HCT116 (cell line): ENCODE results near the gene WDR64. TPM values are rescaled to one million over a fixed set of nuclear protein-coding genes. Genes with fewer than 3 reads are reported as not detected.
A peak's percentile ranks its signal among the peaks of the same experiment; 100 is the strongest.

ENCODE experiments used
- ATAC-seq: fragments of 200-7000 bp; cut with Tn5 transposase; 2 replicates; pipeline ENCODE4 v1.9.1; 2020; ENCODE audit warnings: mild to moderate bottlenecking, moderate library complexity
- BruUV-seq: library from RNA; stranded (reverse); fragments of 400-500 nt; replicated peaks from 2 replicates; lab custom pipeline; 2021; lab: Mats Ljungman, UMichigan
- CTCF ChIA-PET: fragments of 300-600 bp; sonication (Branson Sonifier 250); formaldehyde crosslinking; loops from one replicate; lab custom pipeline; 2021; ENCODE audit warnings: antibody characterized with exemption; lab: Charles Lee
- POLR2A ChIA-PET: fragments of 300-600, 350-600 bp; sonication (Branson Sonifier 250); formaldehyde crosslinking; loops from one replicate; lab custom pipeline; 2021; ENCODE audit warnings: antibody characterized with exemption; lab: Charles Lee
- RAD21 ChIA-PET, 2 experiments: fragments of 300-600 bp; sonication (Branson Sonifier 250); formaldehyde crosslinking; loops; one replicate each; lab custom pipeline; 2023; ENCODE audit warnings: low total read pairs in 2 of 2; ENCODE audit not compliant: uncharacterized antibody in 2 of 2, unreplicated experiment in 2 of 2, low non-redundant PET in 1 of 2; lab: Charles Lee
- DNase-seq: peaks from one replicate; pipeline ENCODE4 v3.0.0-alpha.2; 2010; ENCODE audit warnings: low read depth, low spot score
- H2AFZ ChIP-seq: fragments of 200-600 bp; shearing (Covaris generic), sonication (generic); 2 replicates; pipeline ENCODE4 v1.6.1; 2017; ENCODE audit warnings: low read depth, mixed run types, mixed read lengths, antibody characterized with exemption, low read length; ENCODE audit not compliant: poor library complexity, severe bottlenecking
- H3K27ac ChIP-seq: 2 replicates; pipeline ENCODE4 v1.5.1; 2012; ENCODE audit warnings: low read depth, low read length
- H3K27me3 ChIP-seq: fragments of 200-600 bp; sonication (generic); 2 replicates; pipeline ENCODE4 v1.6.1; 2016; ENCODE audit warnings: mixed run types, low read length, mixed read lengths; ENCODE audit not compliant: insufficient read depth
- H3K36me3 ChIP-seq, 2 experiments: fragments of 200-500 bp in 1 of 2; fragments of 200-600 bp in 1 of 2; sonication (Bioruptor generic) in 1 of 2; sonication (generic) in 1 of 2; 2 replicates each; pipeline versions ENCODE4 v1.5.1 to v1.6.1; 2014 to 2016; ENCODE audit warnings: low read length in 2 of 2, inconsistent platforms in 1 of 2, mixed read lengths in 1 of 2, mixed run types in 1 of 2; ENCODE audit not compliant: insufficient read depth in 2 of 2, control insufficient read depth in 1 of 2
- H3K4me1 ChIP-seq, 2 experiments: fragments of 200-600 bp in 1 of 2; sonication (generic) in 1 of 2; 2 replicates each; pipeline versions ENCODE4 v1.5.1 to v1.6.1; 2012 to 2017; ENCODE audit warnings: low read length in 2 of 2, inconsistent platforms in 1 of 2, mild to moderate bottlenecking in 1 of 2, mixed read lengths in 1 of 2, mixed run types in 1 of 2, moderate library complexity in 1 of 2; ENCODE audit not compliant: insufficient read depth in 2 of 2, control insufficient read depth in 1 of 2
- H3K4me2 ChIP-seq: fragments of 200-600 bp; sonication (generic); 2 replicates; pipeline ENCODE4 v1.6.1; 2017; ENCODE audit warnings: mixed run types, low read length, mixed read lengths
- H3K4me3 ChIP-seq, 2 experiments: fragments of 200-600 bp in 1 of 2; sonication (generic) in 1 of 2; replicated peaks in 1 of 2; 2 replicates each; pipeline ENCODE4 v1.5.1; 2011 to 2016; ENCODE audit warnings: low read length in 2 of 2, control low read depth in 1 of 2, low read depth in 1 of 2, mild to moderate bottlenecking in 1 of 2, mixed read lengths in 1 of 2, mixed run types in 1 of 2
- H3K79me2 ChIP-seq: fragments of 200-600 bp; sonication (generic); 2 replicates; pipeline ENCODE4 v1.6.1; 2017; ENCODE audit warnings: mild to moderate bottlenecking, mixed run types, low read length, moderate library complexity, mixed read lengths; ENCODE audit not compliant: insufficient read depth
- H3K9ac ChIP-seq: fragments of 200-600 bp; sonication (generic); 2 replicates; pipeline ENCODE4 v1.6.1; 2016; ENCODE audit warnings: low read length, mixed read lengths
- H3K9me2 ChIP-seq: fragments of 200-600 bp; sonication (generic), shearing (Covaris generic); 2 replicates; pipeline ENCODE4 v1.6.1; 2017; ENCODE audit warnings: mixed run types, mild to moderate bottlenecking, moderate library complexity; ENCODE audit not compliant: insufficient read depth
- H3K9me3 ChIP-seq, 2 experiments: fragments of 200-500 bp in 1 of 2; fragments of 200-600 bp in 1 of 2; sonication (Bioruptor generic) in 1 of 2; sonication (generic) in 1 of 2; 2 replicates each; pipeline ENCODE4 v1.6.1; 2014 to 2017; ENCODE audit warnings: low read length in 2 of 2, mixed read lengths in 2 of 2, inconsistent platforms in 1 of 2, low read depth in 1 of 2, mild to moderate bottlenecking in 1 of 2, mixed run types in 1 of 2, moderate library complexity in 1 of 2; ENCODE audit not compliant: control insufficient read depth in 1 of 2, insufficient read depth in 1 of 2
- H4K20me1 ChIP-seq: fragments of 200-600 bp; sonication (generic), shearing (Covaris generic); 2 replicates; pipeline ENCODE4 v1.6.1; 2017; ENCODE audit warnings: mixed run types, mild to moderate bottlenecking, moderate library complexity; ENCODE audit not compliant: insufficient read depth
- ATF3 ChIP-seq: IDR thresholded peaks from 2 replicates; pipeline ENCODE4 v1.6.1; 2012
- CBX3 ChIP-seq: IDR thresholded peaks from 2 replicates; pipeline ENCODE4 v1.6.1; 2012; ENCODE audit warnings: low read depth
- CEBPB ChIP-seq: IDR thresholded peaks from 2 replicates; pipeline ENCODE4 v1.6.1; 2012; ENCODE audit warnings: low read depth
- CTCF ChIP-seq, 3 experiments: fragments of 200-600 bp in 1 of 3; sonication (generic) in 1 of 3; IDR thresholded peaks in 2 of 3; conservative IDR thresholded peaks in 1 of 3; 2 replicates each; pipeline ENCODE4 v1.5.1; 2012 to 2017; ENCODE audit warnings: low read depth in 2 of 3, low read length in 2 of 3, antibody characterized with exemption in 1 of 3, borderline replicate concordance in 1 of 3, control low read depth in 1 of 3, mild to moderate bottlenecking in 1 of 3, mixed read lengths in 1 of 3, mixed run types in 1 of 3, moderate library complexity in 1 of 3; ENCODE audit not compliant: insufficient read depth in 1 of 3
- ELF1 ChIP-seq: IDR thresholded peaks from 2 replicates; pipeline ENCODE4 v1.6.1; 2012; ENCODE audit warnings: low read depth, borderline replicate concordance
- EZH2 ChIP-seq: fragments of 200-600 bp; sonication (generic); IDR thresholded peaks from 2 replicates; pipeline ENCODE4 v1.6.1; 2017; ENCODE audit warnings: antibody characterized with exemption, mixed run types
- JUND ChIP-seq: IDR thresholded peaks from 2 replicates; pipeline ENCODE4 v1.6.1; 2012
- POLR2A ChIP-seq: IDR thresholded peaks from 2 replicates; pipeline ENCODE4 v1.7.0; 2011; ENCODE audit warnings: borderline replicate concordance; ENCODE audit not compliant: insufficient read depth, insufficient read length; ENCODE audit errors: extremely low read depth
- SIN3A ChIP-seq: IDR thresholded peaks from 2 replicates; pipeline ENCODE4 v1.6.1; 2012; ENCODE audit warnings: low read depth
- SRF ChIP-seq: IDR thresholded peaks from 2 replicates; pipeline ENCODE4 v1.6.1; 2012; ENCODE audit warnings: low read depth
- TCF7L2 ChIP-seq: IDR thresholded peaks from 2 replicates; pipeline ENCODE4 v1.7.0; 2011; ENCODE audit warnings: borderline replicate concordance, inconsistent platforms; ENCODE audit not compliant: insufficient read depth, insufficient read length; ENCODE audit errors: extremely low read depth
- YY1 ChIP-seq: IDR thresholded peaks from 2 replicates; pipeline ENCODE4 v1.6.1; 2011; ENCODE audit warnings: low read length, low read depth, moderate library complexity, mild to moderate bottlenecking; ENCODE audit not compliant: insufficient replicate concordance; ENCODE audit errors: extremely low read depth
- ZBTB33 ChIP-seq: IDR thresholded peaks from 2 replicates; pipeline ENCODE4 v1.6.1; 2011; ENCODE audit warnings: mild to moderate bottlenecking, low read length, moderate library complexity; ENCODE audit not compliant: insufficient replicate concordance; ENCODE audit errors: extremely low read depth
- ZFX ChIP-seq: fragments of 450-650 bp; IDR thresholded peaks from 2 replicates; pipeline ENCODE4 v1.6.1; 2017
- ZNF274 ChIP-seq: fragments of 200-500 bp; sonication (Bioruptor generic); IDR thresholded peaks from 2 replicates; pipeline ENCODE4 v1.6.1; 2014; ENCODE audit warnings: mild to moderate bottlenecking, low read depth, low read length, inconsistent platforms
- intact Hi-C: fragments of 100-400 bp; cut with micrococcal nuclease; formaldehyde crosslinking; loops from 2 replicates; pipeline ENCODE4 v1.10.0; 2022
- total RNA-seq: library from RNA; stranded (reverse); gene quantifications from one replicate; pipeline ENCODE4 v1.2.1, GENCODE V29; 2021; ENCODE audit not compliant: unreplicated experiment
- TF ChIP-seq, protein P1 (sequence below): IDR thresholded peaks from 2 replicates; pipeline ENCODE4 v1.6.1; 2012; ENCODE audit warnings: low read depth

WDR64 gene
- total RNA-seq, 1 experiment from 2014 or later, result not detected

- intact Hi-C loops, result no loop called here
These were observed 12.4 kb upstream of the WDR64 start for GRCh38 chr1:241639623-241640148.

More at GRCh38 chr1:241639623-241640148, 12.4 kb upstream of the WDR64 start:
- Histone ChIP-seq H3K4me3 (peak overlapping the region; percentile 75 to 88), H3K9me2 (no peaks in the 10 kb centered on the region), H4K20me1 (no peaks in the 10 kb centered on the region), H3K27me3 (no peaks in the 10 kb centered on the region), H3K36me3 (peaks cover 7 to 9% of the 10 kb centered on the region in 2 experiments; a peak in 3 of 4 replicates), H2AFZ (no peak overlapping the region), H3K27ac (peak overlapping the region; percentile 57)
- DNase-seq, result no peak
- ChIA-PET POLR2A (interaction anchor here (0.9 to 1.2 kb wide), 3 partner anchors 10 to 120 kb away, joined by 4 to 5 read pairs (median 5); partner anchors contain the start of gene FH), CTCF (interaction anchor here (1.5 kb wide), 1 partner anchor 29 kb away, joined by 5 read pairs; no protein-coding TSS in a partner anchor)
- ATAC-seq, result peak; percentile 69
- TF ChIP-seq CBX3 (no peak), ZFX (no peak), EZH2 (no peak), ATF3 (no peak), TCF7L2 (no peak), ZNF274 (no peak), SIN3A (no peak), JUND (no peak), CTCF (IDR thresholded peaks at IDR 0.05 in 2 of 3, conservative IDR thresholded peaks at IDR 0.05 in 1 of 3; ENCODE audit: borderline replicate concordance in 1 of 3, insufficient read depth in 1 of 3, low read depth in 2 of 3, low read length in 2 of 3) (no peak), SRF (no peak), ELF1 (no peak), POLR2A (no peak), YY1 (no peak), ZBTB33 (no peak), CEBPB (no peak)
- TF ChIP-seq, protein P1, sequence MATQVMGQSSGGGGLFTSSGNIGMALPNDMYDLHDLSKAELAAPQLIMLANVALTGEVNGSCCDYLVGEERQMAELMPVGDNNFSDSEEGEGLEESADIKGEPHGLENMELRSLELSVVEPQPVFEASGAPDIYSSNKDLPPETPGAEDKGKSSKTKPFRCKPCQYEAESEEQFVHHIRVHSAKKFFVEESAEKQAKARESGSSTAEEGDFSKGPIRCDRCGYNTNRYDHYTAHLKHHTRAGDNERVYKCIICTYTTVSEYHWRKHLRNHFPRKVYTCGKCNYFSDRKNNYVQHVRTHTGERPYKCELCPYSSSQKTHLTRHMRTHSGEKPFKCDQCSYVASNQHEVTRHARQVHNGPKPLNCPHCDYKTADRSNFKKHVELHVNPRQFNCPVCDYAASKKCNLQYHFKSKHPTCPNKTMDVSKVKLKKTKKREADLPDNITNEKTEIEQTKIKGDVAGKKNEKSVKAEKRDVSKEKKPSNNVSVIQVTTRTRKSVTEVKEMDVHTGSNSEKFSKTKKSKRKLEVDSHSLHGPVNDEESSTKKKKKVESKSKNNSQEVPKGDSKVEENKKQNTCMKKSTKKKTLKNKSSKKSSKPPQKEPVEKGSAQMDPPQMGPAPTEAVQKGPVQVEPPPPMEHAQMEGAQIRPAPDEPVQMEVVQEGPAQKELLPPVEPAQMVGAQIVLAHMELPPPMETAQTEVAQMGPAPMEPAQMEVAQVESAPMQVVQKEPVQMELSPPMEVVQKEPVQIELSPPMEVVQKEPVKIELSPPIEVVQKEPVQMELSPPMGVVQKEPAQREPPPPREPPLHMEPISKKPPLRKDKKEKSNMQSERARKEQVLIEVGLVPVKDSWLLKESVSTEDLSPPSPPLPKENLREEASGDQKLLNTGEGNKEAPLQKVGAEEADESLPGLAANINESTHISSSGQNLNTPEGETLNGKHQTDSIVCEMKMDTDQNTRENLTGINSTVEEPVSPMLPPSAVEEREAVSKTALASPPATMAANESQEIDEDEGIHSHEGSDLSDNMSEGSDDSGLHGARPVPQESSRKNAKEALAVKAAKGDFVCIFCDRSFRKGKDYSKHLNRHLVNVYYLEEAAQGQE, result no peak
- TF ChIP-seq, all 23 proteins: peak for 0
- Histone ChIP-seq H3K9ac (peak overlapping the region; percentile 74), H3K4me2 (peak overlapping the region; percentile 81), H3K79me2 (peaks cover 21% of the 10 kb centered on the region; the same call in 1 of the 2 replicates), H3K4me1 (peaks cover 5 to 29% of the 10 kb centered on the region in 2 experiments; a peak in 3 of 4 replicates), H3K9me3 (no peaks in the 10 kb centered on the region)
- RAD21 ChIA-PET, result no interaction called here
- BruUV-seq, result no TSS peak
